HFF-Myc (cell line): ENCODE measurements around the gene LRRC18.

ENCODE experiments used
- DNase-seq: peaks from one replicate; pipeline ENCODE4 v3.0.0-alpha.2; 2011; ENCODE audit warnings: low read depth; ENCODE audit errors: extremely low read depth
- H3K4me3 ChIP-seq: replicated peaks from 2 replicates; pipeline ENCODE4 v1.5.1; 2011; ENCODE audit warnings: low read depth, mild to moderate bottlenecking, control low read depth, low read length
- TF ChIP-seq, protein P1 (sequence below): IDR thresholded peaks from 2 replicates; pipeline ENCODE4 v1.5.1; 2012; ENCODE audit warnings: mild to moderate bottlenecking, low read depth, low read length, control low read depth; ENCODE audit errors: missing control alignments

Gene LRRC18

DNA sequence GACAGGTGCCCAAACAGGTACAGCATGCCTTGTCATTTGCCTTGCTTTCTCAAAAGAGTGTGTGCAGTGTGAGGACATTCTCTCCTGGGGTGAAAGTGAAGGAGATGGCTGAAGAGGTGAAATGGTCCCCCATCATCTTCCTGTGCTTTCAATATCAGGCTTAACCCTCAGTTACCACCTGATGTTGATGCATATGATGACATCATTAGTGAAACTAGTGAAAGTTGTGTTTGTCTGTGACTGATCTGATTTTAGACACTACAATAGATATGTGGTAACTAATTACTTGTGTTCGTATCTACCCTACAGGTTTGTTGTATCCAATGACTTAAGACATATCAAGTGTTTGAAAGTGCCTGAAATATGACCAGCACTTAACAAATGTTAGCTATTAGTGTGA lies 24.4 kb upstream of the LRRC18 start:
- TF ChIP-seq, protein P1, sequence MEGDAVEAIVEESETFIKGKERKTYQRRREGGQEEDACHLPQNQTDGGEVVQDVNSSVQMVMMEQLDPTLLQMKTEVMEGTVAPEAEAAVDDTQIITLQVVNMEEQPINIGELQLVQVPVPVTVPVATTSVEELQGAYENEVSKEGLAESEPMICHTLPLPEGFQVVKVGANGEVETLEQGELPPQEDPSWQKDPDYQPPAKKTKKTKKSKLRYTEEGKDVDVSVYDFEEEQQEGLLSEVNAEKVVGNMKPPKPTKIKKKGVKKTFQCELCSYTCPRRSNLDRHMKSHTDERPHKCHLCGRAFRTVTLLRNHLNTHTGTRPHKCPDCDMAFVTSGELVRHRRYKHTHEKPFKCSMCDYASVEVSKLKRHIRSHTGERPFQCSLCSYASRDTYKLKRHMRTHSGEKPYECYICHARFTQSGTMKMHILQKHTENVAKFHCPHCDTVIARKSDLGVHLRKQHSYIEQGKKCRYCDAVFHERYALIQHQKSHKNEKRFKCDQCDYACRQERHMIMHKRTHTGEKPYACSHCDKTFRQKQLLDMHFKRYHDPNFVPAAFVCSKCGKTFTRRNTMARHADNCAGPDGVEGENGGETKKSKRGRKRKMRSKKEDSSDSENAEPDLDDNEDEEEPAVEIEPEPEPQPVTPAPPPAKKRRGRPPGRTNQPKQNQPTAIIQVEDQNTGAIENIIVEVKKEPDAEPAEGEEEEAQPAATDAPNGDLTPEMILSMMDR, result no peak
- no peak for DNase-seq
- H3K4me3 ChIP-seq, result no peak overlapping the region

DNA sequence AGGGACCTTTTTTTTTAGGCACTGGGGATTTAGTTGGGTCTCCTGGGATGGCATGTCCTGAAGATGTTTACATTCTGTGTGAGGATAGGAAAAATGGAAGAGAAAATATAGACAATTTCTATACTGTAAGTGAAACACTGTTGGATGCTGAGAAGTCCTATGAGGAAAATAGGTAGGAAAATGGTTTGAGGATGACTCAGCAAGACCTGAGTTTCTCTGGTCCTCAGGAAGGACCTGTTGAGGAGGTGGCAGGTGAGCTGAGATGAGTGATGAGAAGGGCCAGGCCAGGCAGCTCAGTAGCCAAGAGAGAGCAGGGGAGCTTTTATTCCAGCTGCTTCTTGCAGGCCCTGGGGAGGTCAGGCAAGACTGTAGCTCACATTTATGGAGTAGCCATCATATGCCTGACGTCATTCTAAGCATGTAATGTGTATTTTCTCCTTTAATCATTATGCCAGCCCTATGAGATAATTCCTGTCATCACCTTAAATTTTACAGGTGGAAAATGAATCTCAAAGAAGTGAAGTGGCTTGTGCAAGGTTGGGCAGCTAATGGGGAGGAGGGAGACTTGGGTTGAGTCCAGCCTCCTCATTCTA lies 19.1 kb upstream of the LRRC18 start:
- DNase-seq, result no peak
- TF ChIP-seq, protein P1, result no peak
- H3K4me3 ChIP-seq, result no peak overlapping the region

DNA sequence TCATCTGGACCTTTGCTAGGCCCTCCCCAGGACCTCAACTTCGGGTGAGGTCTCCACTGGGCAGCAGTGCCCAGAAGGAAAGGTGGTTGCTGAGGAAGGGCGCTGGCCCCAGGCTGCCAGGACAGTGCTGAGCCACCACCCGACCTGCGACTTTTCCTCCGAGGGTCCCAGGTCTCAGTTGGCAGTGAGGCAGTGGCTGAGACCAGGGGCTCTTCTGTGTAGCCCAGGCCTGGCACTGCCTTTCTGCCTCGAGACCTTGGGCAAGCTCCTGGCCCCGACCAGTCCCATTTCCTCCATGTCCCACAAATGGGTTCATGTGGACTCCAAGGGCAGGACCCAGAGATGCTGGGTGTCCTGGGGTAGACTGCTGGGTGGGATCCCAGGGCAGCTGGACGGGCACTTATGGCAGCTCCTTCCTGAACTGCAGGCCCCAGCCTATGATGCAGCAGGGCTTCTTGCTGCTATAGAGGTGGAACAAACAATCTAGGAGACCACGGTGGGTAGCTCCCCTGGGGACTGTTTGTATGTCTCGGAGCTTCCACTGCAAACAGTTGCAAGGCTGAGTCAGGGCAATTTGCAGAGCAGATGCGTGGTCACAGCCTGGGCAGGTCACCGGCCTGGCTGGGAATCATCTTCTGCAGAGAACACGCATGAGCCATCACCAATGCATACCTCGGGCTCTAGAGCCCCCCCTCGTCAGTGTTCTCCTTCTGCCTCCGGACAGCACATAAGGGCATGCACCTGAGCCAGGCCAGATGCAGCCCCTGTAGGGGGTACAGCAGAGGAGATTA lies 17.9 kb upstream of the LRRC18 start:
- H3K4me3 ChIP-seq, result no peak overlapping the region
- DNase-seq, result no peak
- TF ChIP-seq, protein P1, result no peak

DNA sequence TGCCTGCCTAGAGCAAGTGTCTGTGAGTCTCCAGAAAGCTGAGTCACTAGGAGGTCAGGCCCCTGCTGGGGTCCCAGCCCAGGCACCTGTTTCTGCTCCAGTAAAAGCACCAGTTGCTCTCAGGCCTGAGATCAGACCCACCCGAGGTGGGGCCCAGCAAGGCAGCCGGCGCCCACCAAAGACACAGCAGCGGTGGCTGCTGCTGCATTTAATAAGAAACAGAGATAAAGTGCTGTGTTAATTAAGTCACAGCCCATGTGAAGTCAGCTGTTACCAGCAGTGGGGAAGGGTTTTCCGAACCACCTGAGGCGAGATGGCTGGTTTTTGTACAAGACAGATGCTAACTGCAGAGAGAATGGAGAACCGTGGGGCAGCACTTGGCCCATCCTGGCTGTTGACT lies 12.1 kb upstream of the LRRC18 start:
- TF ChIP-seq, protein P1, result no peak
- no peak for DNase-seq
- H3K4me3 ChIP-seq, result no peak overlapping the region

DNA sequence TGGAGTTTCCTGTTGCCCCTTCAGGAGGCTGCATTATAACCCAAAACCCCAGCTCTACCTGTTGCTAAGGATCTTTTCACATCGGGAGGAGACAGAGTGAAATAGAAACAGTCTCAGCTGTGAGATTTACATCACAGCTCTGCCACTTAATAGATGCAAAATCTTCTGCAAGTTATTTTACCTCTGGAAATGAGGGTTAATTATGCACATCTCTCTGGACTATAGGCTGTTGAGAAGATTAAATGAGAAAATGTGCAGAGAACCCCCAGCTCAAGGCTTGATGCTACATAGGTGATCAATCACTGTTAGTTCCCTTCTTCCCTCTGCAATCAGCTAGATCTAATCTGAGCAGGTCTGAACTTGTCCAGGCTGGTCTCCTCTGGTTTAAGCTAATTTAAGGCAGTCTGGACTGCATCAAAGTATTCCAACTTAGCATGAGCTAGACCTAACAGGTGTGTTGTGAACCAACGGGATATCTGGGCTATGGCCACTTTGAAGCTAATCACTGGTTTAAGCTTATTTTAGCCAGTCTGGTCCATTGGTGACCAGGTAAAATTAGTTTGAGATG lies 8.9 kb upstream of the LRRC18 start:
- no peak overlapping the region for H3K4me3 ChIP-seq
- DNase-seq, result no peak
- TF ChIP-seq, protein P1, result no peak

DNA sequence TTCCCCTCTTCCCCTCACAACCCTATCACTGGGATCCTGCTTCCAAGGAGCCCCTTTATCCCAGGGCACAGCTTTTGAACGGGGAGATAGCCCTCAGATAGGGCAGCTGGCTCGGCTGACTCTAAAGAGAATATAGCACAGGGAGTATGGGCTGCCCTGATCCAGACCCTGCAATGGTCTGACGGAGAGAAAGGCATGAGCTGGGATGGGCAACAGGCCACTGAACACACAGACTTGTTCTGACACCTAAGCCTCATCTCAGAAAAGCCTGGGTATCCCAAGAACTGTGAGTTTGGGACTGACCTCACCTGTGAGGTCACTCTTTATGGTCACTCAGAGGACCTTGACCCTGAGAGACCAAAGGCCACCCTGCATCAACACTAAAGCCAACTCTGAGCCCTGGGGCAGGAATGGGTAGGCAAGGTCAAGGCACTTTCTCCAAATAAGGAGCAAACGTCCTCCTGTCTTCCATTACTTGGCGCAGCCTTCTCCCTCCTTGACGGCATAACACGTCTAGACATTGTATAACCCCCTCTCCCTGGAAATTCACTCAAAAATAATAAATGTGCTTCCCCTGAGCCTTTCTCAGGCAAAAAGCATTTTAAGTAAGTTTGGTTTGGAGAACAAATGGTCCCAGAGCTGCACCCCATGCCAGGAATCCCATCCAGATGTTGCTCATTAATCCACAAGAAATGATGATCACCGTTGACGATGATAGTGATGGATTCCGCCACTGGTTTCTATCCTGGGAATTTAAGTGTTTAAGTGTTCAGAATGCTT lies 8.2 kb upstream of the LRRC18 start:
- no peak overlapping the region for H3K4me3 ChIP-seq
- TF ChIP-seq, protein P1, result no peak
- no peak for DNase-seq
